AG04449 (cell line): ENCODE results near the gene FCHSD1.

Source experiments
- CTCF ChIA-PET: fragments of 350-600 bp; formaldehyde crosslinking; extraction: SDS; loops from one replicate; lab custom pipeline; 2021; ENCODE audit warnings: antibody characterized with exemption; lab: Yijun Ruan, JAX
- POLR2A ChIA-PET: fragments of 400-600, 350-600 bp; formaldehyde crosslinking; extraction: SDS; loops from one replicate; lab custom pipeline; 2020; ENCODE audit warnings: antibody characterized with exemption, inconsistent platforms; lab: Yijun Ruan, JAX
- DNase-seq: peaks from one replicate; pipeline ENCODE4 v3.0.0-alpha.2; 2010; ENCODE audit warnings: low read depth, low spot score
- H3K4me3 ChIP-seq: 2 replicates; pipeline ENCODE4 v1.5.1; 2011; ENCODE audit warnings: low read depth, mild to moderate bottlenecking, control low read depth, low read length
- TF ChIP-seq, protein P1 (sequence below): IDR thresholded peaks from one replicate; pipeline ENCODE4 v1.5.1; 2011; ENCODE audit warnings: mild to moderate bottlenecking, moderate library complexity, low read length, control low read depth, inconsistent platforms; ENCODE audit not compliant: insufficient read depth; ENCODE audit errors: missing control alignments

Gene FCHSD1

DNA sequence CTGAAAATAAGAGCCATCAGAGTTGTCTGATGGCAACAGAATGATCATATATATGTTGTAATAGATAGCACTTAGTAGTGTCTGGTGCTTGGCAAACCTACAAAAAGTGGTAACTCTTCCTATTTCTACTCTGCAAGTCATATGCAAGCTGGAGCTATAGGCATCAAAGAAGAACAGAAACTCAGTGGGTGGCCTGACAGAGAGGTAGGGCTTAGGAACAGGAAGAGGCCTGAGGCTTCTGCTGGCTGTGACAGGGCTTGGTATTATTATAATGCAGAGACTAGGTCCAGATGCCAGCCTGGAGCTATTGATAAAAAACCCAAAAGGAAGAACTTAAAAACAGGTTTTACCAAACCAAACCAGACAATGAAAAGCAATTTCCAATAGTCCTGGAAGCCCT, 28.0 kb downstream of the FCHSD1 start:
- DNase-seq: no peak
- POLR2A ChIA-PET: no interaction called here
- TF ChIP-seq, protein P1, sequence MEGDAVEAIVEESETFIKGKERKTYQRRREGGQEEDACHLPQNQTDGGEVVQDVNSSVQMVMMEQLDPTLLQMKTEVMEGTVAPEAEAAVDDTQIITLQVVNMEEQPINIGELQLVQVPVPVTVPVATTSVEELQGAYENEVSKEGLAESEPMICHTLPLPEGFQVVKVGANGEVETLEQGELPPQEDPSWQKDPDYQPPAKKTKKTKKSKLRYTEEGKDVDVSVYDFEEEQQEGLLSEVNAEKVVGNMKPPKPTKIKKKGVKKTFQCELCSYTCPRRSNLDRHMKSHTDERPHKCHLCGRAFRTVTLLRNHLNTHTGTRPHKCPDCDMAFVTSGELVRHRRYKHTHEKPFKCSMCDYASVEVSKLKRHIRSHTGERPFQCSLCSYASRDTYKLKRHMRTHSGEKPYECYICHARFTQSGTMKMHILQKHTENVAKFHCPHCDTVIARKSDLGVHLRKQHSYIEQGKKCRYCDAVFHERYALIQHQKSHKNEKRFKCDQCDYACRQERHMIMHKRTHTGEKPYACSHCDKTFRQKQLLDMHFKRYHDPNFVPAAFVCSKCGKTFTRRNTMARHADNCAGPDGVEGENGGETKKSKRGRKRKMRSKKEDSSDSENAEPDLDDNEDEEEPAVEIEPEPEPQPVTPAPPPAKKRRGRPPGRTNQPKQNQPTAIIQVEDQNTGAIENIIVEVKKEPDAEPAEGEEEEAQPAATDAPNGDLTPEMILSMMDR: no peak
- H3K4me3 ChIP-seq: no peak overlapping the region
- CTCF ChIA-PET: interaction anchor here (0.7 to 16.3 kb wide), 5 partner anchors 9 to 346 kb away, joined by 3 to 413 read pairs (median 4); partner anchors contain the start of genes HDAC3 and RELL2

DNA sequence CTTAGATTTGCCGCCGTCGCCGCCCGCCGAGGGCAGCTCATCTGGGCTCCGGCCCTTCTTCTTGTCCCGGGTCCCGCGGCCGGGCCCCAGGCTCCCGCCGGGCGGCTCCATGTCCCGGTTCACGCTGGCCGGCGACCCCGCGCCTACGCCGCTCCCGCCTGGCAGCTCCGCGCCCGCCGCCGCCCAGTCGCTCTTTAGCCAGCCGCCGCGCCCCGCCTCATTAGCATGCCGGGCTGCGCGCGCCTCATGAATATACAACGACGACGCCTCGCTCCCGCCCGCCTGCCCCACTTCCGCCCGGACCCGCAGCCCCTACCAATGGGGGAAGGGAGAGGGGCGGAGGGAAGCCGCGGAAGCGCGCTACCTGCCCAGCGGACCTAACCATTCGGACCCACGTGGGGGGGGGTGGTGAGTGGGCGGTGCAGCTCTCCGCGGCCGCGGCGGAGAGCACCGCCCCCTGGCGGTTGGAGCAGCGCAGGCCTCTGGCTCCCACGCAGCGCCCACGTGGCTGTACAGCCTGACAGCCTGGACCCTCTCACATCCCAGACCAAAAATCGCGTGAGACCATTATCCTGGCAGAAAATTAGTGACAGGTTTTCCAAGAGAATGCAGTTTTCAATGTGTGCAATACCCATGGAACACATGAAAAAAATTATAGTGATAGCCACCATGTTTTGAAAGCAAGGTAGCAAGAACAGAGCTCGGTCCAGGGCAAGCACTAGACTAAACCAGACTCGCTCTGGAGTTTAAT, 32.2 kb downstream of the FCHSD1 start, which contains the start of gene DIAPH1:
Gene DIAPH1 (minus strand): TSS at position 197 of the 751 bp plus-strand sequence. CDS start 86 bp downstream, at position 111.
- CTCF ChIA-PET: interaction anchor here (0.6 to 16.3 kb wide), 30 partner anchors 8 to 524 kb away, joined by 3 to 413 read pairs (median 6); partner anchors contain the start of genes FCHSD1, HDAC3 and RELL2
- H3K4me3 ChIP-seq: peak within 1 kb of the TSS; percentile 74
- DNase-seq: peak; percentile 46
- POLR2A ChIA-PET: interaction anchor here (0.6 to 3.0 kb wide), 4 partner anchors 15 to 56 kb away, joined by 3 to 15 read pairs (median 8); partner anchors contain the start of genes HDAC3 and RELL2
- TF ChIP-seq, protein P1: peak; percentile 99

DNA sequence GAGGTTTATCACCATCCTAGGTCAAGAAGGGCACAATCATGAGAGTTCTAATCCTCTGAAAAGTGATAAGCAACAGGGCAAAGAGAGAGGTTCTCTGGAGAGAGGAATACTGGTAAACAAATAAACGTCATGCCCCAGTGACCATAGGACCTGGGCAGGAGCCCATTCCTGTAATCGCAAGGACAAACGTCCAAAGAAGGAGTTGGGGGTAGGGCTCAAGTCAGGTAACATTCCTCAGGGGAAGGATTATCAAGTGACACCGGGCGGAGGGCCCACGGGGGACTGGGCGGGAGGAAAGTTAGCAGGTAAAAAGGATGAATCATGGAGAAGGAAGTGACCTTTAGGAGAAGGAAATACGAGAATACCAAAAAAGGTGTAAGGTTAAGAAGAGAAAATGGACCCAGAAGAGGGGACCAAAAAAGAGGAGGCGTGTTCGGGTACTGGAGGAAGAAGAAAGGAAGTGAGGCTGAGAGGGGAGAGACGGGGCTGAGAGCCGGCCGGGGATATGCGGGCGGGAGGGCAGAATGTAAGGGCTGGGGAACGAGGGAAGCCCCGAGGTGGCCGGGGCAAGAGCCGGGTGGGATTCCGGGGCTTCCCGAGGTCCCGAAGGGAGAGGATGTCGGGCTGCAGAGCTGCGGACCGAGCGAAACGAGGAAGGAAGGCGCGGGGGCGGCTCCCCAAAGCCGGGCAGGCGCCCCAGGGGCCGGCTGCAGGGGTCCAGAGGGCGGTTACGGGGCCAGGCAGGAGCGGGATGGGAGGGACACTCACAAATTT, 33.0 kb downstream of the FCHSD1 start:
- TF ChIP-seq, protein P1: no peak
- DNase-seq: no peak
- H3K4me3 ChIP-seq: peak overlapping the region; percentile 74
- ChIA-PET CTCF (interaction anchor here (0.6 to 16.3 kb wide), 27 partner anchors 7 to 298 kb away, joined by 3 to 413 read pairs (median 6); partner anchors contain the start of genes FCHSD1, HDAC3 and RELL2), POLR2A (interaction anchor here (0.6 to 3.0 kb wide), 4 partner anchors 14 to 55 kb away, joined by 3 to 15 read pairs (median 8); partner anchors contain the start of genes HDAC3 and RELL2)

DNA sequence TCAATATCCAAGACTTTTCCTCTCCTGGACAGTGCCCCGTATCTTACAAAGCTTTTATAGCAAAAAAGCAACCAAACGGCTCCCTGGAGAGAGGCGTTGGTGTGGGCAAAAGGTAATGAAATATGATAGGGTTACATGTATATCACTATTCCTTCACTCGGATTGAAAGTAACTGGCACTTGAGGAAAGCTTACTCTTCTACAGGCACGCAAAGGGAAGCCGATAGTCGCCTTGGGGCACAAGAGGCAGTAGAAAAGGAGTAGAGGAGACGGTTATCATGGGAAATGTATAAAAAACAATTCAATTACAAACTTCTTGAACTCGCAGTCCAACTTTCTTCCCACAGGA, 33.6 kb downstream of the FCHSD1 start:
- peak overlapping the region; percentile 74 for H3K4me3 ChIP-seq
- no peak for DNase-seq
- ChIA-PET CTCF (interaction anchor here (1.0 to 16.3 kb wide), 5 partner anchors 8 to 37 kb away, joined by 3 to 413 read pairs (median 259); partner anchors contain the start of genes HDAC3 and RELL2), POLR2A (no interaction called here)
- TF ChIP-seq, protein P1: no peak

DNA sequence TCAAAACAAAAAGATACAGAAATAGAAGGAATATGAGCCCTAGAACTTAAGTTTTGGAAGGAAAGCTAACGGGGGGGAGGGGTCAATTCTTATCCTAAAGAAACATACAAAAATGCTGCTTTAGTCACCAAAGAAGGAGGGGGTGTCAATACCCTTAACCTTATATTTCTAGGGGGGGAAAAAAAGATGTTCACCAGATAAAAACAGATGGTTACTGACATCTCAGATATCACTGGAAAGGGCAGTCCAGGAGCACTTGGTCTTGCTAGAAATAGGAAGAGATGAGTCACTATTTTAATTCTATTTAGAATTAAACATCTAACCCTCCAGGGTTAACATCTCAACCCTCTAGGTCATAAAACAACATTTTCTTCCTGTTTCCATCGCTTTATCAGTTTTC, 34.1 kb downstream of the FCHSD1 start:
- H3K4me3 ChIP-seq: peak overlapping the region; percentile 74; the same call in 1 of the 2 replicates
- DNase-seq: no peak
- ChIA-PET POLR2A (no interaction called here), CTCF (interaction anchor here (0.9 to 16.3 kb wide), 6 partner anchors 8 to 37 kb away, joined by 3 to 413 read pairs (median 131); partner anchors contain the start of genes HDAC3 and RELL2)
- TF ChIP-seq, protein P1: no peak
